ENCODE results near the gene PELI3. TPM values are rescaled to one million over a fixed set of nuclear protein-coding genes. Genes with fewer than 3 reads are reported as not detected.
A peak's percentile ranks its signal among the peaks of the same experiment; 100 is the strongest.
"Not testable (repeated sequence)": the region's sequence is repeated elsewhere in the genome, so short reads cannot be mapped to it uniquely, and the experiment has no call there.

Gene PELI3
- total RNA-seq, 1 donor from 2014 or later: 11.6 TPM

- Histone ChIP-seq H3K4me3 (ENCODE audit: low read depth, low read length) (no peak overlapping the region), H3K36me3 (ENCODE audit: control insufficient read depth, insufficient read depth, low read length) (peaks cover 9% of the 10 kb centered on the region), H3K27me3 (ENCODE audit: control insufficient read depth, insufficient read depth, low read length) (no peaks in the 10 kb centered on the region)
- TF ChIP-seq, protein P1, sequence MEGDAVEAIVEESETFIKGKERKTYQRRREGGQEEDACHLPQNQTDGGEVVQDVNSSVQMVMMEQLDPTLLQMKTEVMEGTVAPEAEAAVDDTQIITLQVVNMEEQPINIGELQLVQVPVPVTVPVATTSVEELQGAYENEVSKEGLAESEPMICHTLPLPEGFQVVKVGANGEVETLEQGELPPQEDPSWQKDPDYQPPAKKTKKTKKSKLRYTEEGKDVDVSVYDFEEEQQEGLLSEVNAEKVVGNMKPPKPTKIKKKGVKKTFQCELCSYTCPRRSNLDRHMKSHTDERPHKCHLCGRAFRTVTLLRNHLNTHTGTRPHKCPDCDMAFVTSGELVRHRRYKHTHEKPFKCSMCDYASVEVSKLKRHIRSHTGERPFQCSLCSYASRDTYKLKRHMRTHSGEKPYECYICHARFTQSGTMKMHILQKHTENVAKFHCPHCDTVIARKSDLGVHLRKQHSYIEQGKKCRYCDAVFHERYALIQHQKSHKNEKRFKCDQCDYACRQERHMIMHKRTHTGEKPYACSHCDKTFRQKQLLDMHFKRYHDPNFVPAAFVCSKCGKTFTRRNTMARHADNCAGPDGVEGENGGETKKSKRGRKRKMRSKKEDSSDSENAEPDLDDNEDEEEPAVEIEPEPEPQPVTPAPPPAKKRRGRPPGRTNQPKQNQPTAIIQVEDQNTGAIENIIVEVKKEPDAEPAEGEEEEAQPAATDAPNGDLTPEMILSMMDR (IDR thresholded peaks at IDR 0.05; ENCODE audit: insufficient read depth, low read length, severe bottlenecking): no peak
- FAIRE-seq: no peak
- no peak for DNase-seq (ENCODE audit: low read depth)
Measured at GRCh38 chr11:66432597-66432996, 34.1 kb upstream of the PELI3 start.

- no peaks in the 10 kb centered on the region for H3K27me3 ChIP-seq (ENCODE audit: control insufficient read depth, insufficient read depth, low read length)
- peaks cover 9% of the 10 kb centered on the region for H3K36me3 ChIP-seq (ENCODE audit: control insufficient read depth, insufficient read depth, low read length)
- peak overlapping the region; percentile 65 for H3K4me3 ChIP-seq (ENCODE audit: low read depth, low read length)
- TF ChIP-seq, protein P1 (IDR thresholded peaks at IDR 0.05; ENCODE audit: insufficient read depth, low read length, severe bottlenecking): no peak
- FAIRE-seq (no peak), DNase-seq (ENCODE audit: low read depth) (no peak)
Measured at GRCh38 chr11:66437979-66438503, 28.7 kb upstream of the PELI3 start.

DNA sequence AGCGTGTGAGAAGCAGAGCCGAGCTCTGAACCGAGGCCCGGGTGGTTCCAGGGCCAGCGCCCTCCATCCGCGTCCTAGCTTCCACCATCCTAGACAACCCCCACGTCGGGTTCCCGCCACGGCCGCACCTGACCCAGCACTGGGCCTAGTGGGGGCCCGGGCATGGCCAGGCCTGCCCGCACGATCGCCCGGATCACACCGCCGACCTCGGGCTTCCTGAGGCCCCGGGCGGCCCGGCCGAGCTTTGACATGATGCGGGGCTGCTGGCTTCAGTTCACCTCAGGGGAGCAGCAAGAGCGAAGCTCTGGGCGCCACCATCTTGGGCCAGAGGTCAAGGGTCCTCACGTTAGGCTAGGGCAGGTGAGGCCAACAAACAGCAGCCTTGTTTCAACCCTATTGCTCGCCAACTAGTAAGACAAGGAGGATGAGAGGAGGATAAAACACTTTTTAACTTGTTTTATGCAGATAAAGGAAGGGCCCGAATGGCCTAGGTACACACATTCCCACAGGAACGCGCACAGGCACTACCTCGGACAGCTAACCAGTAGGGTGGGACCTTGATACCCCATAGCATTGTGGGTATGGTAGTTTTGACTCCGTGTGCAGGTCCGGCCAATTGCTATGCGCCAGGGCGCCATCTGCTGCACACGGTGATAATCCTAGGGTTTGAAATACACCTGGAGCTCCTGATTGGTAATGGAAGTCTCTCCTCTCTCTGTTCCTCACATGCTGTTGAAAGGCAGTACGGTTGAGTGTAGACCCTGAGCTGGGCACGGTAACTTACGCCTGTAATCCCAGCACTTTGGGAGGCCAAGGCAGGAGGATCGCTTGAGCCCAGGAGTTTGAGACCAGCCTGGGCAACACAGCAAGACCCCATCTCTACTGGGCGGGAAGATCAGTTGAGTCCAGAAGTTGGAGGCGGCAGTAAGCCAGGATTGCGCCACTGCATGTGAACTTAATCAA, 27.9 kb upstream of the PELI3 start, which contains the start of gene MRPL11:
MRPL11 (minus strand) TSS at position 345 of the 963 bp plus-strand sequence; CDS start at position 251, 94 bp downstream.
- TF ChIP-seq, protein P1 (IDR thresholded peaks at IDR 0.05; ENCODE audit: insufficient read depth, low read length, severe bottlenecking): peak; percentile 74
- Histone ChIP-seq H3K36me3 (ENCODE audit: control insufficient read depth, insufficient read depth, low read length) (peaks cover 9% of the 10 kb centered on the region), H3K4me3 (ENCODE audit: low read depth, low read length) (peak within 1 kb of the TSS; percentile 65), H3K27me3 (ENCODE audit: control insufficient read depth, insufficient read depth, low read length) (no peaks in the 10 kb centered on the region)
- FAIRE-seq (peak; percentile 96), DNase-seq (ENCODE audit: low read depth) (peak; percentile 92)

DNA sequence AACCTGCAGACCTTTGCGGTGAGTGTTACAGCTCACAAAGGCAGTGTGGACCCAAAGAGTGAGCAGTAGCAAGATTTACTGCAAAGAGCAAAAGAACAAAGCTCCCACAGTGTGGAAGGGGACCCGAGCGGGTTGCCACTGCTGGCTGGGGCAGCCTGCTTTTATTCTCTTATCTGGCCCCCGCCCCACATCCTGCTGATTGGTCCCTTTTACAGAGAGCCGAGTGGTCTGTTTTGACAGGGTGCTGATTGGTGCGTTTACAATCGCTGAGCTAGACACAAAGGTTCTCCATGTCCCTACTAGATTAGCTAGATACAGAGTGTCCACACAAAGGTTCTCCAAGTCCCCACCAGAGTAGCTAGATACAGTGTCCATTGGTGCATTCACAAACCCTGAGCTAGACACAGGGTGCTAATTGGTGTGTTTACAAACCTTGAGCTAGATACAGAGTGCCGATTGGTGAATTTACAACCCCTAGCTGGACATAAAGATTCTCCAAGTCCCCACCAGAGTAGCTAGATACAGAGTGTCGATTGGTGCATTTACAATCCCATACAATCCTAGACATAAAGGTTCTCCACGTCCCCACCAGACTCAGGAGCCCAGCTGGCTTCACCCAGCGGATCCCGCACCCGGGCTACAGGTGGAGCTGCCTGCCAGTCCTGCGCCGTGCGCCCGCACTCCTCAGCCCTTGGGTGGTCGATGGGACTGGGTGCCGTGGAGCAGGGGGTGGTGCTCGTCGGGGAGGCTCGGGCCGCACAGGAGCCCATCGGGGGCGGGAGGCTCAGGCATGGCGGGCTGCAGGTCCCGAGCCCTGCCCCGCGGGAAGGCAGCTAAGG, 26.4 kb upstream of the PELI3 start:
- H3K4me3 ChIP-seq (ENCODE audit: low read depth, low read length); H3K27me3 ChIP-seq (ENCODE audit: control insufficient read depth, insufficient read depth, low read length); H3K36me3 ChIP-seq (ENCODE audit: control insufficient read depth, insufficient read depth, low read length); FAIRE-seq; DNase-seq (ENCODE audit: low read depth): not testable (repeated sequence)

- not testable (repeated sequence) for H3K4me3 ChIP-seq (ENCODE audit: low read depth, low read length); DNase-seq (ENCODE audit: low read depth); FAIRE-seq; H3K27me3 ChIP-seq (ENCODE audit: control insufficient read depth, insufficient read depth, low read length); H3K36me3 ChIP-seq (ENCODE audit: control insufficient read depth, insufficient read depth, low read length)
Measured at GRCh38 chr11:66440940-66441282, 25.8 kb upstream of the PELI3 start.

GRCh38 chr11:66443602-66444001, 23.1 kb upstream of the PELI3 start:
- H3K27me3 ChIP-seq (ENCODE audit: control insufficient read depth, insufficient read depth, low read length): no peaks in the 10 kb centered on the region
- no peak for FAIRE-seq
- peak; percentile 52 for DNase-seq (ENCODE audit: low read depth)
- H3K36me3 ChIP-seq (ENCODE audit: control insufficient read depth, insufficient read depth, low read length): no peaks in the 10 kb centered on the region
- TF ChIP-seq, protein P1 (IDR thresholded peaks at IDR 0.05; ENCODE audit: insufficient read depth, low read length, severe bottlenecking): no peak
- no peak overlapping the region for H3K4me3 ChIP-seq (ENCODE audit: low read depth, low read length)
